GM12873 (cell line): ENCODE data around the gene ALMS1.

Source experiments
- TF ChIP-seq, protein P1 (sequence below): IDR thresholded peaks from 2 replicates; pipeline ENCODE4 v1.5.1; 2012; ENCODE audit warnings: low read depth, mild to moderate bottlenecking, moderate library complexity, low read length, control low read depth; ENCODE audit not compliant: insufficient read depth; ENCODE audit errors: missing control alignments

The ALMS1 gene

DNA sequence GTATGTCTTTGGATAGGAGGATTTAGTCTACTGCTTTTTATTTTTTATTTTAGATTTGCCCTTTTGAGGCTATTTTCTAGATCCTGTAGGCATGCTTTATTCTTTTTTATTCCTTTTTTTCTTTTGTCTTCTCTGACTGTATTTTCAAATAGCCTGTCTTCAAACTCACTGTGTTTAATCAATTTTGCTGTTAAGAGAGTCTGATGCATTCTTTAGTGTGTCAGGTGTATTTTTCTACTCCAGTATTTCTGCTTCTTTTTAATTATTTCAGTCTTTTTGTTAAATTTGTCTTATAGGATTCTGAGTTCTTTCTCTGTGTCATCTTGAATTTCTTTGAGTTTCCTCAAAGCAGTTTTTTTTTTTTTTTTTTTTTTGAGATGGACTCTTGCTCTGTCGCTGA lies 143.1 kb downstream of the ALMS1 start:
- TF ChIP-seq, protein P1, sequence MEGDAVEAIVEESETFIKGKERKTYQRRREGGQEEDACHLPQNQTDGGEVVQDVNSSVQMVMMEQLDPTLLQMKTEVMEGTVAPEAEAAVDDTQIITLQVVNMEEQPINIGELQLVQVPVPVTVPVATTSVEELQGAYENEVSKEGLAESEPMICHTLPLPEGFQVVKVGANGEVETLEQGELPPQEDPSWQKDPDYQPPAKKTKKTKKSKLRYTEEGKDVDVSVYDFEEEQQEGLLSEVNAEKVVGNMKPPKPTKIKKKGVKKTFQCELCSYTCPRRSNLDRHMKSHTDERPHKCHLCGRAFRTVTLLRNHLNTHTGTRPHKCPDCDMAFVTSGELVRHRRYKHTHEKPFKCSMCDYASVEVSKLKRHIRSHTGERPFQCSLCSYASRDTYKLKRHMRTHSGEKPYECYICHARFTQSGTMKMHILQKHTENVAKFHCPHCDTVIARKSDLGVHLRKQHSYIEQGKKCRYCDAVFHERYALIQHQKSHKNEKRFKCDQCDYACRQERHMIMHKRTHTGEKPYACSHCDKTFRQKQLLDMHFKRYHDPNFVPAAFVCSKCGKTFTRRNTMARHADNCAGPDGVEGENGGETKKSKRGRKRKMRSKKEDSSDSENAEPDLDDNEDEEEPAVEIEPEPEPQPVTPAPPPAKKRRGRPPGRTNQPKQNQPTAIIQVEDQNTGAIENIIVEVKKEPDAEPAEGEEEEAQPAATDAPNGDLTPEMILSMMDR, result no peak

DNA sequence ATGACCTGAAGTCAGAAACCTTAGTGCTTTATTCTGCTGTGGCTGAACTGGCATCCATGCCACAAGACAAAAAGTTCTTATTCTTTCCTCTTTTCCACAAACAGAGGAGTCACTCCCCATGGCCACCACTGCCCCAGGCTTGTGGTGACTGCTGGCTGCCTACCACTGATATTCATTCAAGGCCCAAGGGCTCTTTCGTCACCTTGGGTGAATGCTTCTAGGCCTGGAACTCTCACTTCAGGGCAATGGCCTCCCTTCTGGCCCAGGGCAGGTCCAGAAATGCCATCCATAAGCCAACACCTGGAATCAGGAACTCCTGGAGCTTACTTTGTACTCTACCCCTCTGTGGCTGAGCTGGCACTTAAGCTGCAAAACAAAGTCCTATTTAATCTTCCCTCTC lies 146.7 kb downstream of the ALMS1 start:
- TF ChIP-seq, protein P1, result no peak

DNA sequence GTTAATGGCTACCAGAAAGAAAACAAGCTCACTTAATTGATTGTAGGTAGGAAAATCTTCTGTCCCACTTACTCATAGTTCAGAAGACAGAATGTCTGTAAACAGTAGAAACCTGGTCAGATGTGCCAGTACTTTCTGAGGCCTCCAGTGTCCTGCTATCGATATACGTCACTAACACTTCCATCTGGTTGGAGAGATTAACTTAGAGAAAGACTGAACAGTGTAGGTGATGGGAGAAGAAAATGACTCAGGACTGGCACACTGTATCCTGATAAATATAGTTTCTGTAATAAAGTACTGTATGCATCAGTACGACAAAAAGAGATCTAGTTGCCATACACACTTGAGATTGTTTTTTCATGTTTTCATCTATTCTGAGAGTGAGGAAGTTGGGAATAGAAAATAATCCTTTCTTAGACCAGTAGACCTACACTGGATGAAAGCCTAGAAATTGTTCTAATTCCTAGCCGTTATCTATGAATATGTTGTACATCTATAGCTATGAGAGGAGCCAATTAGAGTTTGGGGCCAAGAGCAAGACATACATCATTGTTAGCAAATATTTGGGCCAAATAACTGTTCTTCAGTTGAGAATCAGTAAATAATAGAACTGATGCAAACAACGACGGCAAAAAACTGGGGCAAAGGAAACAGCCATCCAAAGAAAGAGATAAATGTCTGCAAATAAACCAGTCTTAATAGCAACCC lies 150.7 kb downstream of the ALMS1 start:
- TF ChIP-seq, protein P1, result no peak

- TF ChIP-seq, protein P1, result no peak
These were observed 175.8 kb downstream of the ALMS1 start for GRCh38 chr2:73561422-73561821.

DNA sequence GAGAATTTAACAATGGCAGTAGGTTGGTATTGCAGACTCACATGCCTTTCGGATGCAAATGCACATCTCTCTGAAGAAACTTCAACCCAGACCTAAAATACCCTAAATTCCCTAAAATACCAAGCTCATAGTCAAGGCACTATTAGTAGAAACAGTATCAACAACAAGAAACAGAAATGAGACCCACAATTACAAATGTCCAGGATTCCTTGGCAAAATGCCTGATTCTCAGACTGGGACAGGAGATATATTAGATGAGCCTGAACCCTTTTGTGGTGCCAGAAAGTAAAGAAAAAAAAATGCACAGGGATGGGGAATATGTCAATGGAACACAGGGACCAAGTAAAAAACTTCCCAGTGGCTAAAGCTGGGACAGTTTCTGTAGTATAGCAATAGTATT lies 179.3 kb downstream of the ALMS1 start:
- TF ChIP-seq, protein P1, result no peak

- TF ChIP-seq, protein P1, result no peak
These were observed 180.7 kb downstream of the ALMS1 start for GRCh38 chr2:73566288-73566878.

- TF ChIP-seq, protein P1, result no peak
These were observed 189.6 kb downstream of the ALMS1 start for GRCh38 chr2:73575261-73575660.
